Pons (tissue), 1 donor: ENCODE data around the gene NUFIP2.
"Not testable (repeated sequence)": the region's sequence is repeated elsewhere in the genome, so short reads cannot be mapped to it uniquely, and the experiment has no call there.

Source experiments
- DNase-seq: peaks from one replicate; pipeline ENCODE4 v3.0.0-alpha.2; 2016; ENCODE audit warnings: low spot score

NUFIP2 gene

GRCh38 chr17:29279397-29280070 lies 14.4 kb downstream of the NUFIP2 start:
- no peak for DNase-seq

GRCh38 chr17:29278692-29279091 lies 15.3 kb downstream of the NUFIP2 start:
- DNase-seq: no peak

GRCh38 chr17:29273924-29274323 lies 20.0 kb downstream of the NUFIP2 start:
- no peak for DNase-seq

- DNase-seq: not testable (repeated sequence)
These were observed 22.0 kb downstream of the NUFIP2 start for GRCh38 chr17:29271980-29272379.

DNA sequence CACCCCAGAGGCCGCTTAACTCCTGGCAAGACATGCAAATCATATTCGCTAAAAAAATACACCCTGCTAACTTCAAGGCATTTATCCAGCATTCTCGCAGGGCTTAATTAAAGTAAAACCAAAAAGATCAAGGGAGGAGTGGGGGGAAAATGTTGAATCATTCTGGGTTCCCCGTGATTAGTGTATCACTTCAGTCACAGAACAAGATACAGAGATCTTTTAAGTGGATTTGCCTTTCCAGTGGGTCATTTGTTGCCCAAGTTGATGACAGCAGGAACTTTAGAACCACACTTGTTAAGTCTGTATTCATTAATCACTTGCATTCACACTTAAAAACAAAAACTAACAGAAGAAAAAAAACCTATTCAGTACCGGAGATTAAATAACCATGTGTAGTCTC lies 30.0 kb downstream of the NUFIP2 start:
- DNase-seq: no peak

GRCh38 chr17:29257756-29258155 lies 36.2 kb downstream of the NUFIP2 start:
- no peak for DNase-seq

GRCh38 chr17:29256735-29257466 lies 37.0 kb downstream of the NUFIP2 start:
- DNase-seq: no peak

- DNase-seq: no peak
These were observed 37.9 kb downstream of the NUFIP2 start for GRCh38 chr17:29255926-29256522.

DNA sequence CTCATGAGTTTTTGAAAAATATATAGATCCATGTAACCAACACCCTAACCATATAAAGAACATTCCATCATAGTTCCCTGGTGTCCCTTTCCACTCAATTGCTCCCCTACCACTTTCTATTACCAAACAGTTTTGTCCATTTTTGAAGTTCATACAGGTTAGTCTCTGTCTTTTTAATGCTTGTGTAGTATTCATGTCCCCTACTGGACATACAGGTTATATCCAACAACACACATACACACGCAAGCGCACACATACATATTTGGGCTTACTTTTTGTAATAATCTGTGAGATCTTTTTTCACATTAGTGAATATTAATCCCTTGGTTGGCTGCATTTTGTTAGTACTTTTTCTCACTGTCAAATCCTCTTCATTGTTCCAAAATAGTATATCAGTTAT lies 40.9 kb downstream of the NUFIP2 start:
- DNase-seq: no peak

DNA sequence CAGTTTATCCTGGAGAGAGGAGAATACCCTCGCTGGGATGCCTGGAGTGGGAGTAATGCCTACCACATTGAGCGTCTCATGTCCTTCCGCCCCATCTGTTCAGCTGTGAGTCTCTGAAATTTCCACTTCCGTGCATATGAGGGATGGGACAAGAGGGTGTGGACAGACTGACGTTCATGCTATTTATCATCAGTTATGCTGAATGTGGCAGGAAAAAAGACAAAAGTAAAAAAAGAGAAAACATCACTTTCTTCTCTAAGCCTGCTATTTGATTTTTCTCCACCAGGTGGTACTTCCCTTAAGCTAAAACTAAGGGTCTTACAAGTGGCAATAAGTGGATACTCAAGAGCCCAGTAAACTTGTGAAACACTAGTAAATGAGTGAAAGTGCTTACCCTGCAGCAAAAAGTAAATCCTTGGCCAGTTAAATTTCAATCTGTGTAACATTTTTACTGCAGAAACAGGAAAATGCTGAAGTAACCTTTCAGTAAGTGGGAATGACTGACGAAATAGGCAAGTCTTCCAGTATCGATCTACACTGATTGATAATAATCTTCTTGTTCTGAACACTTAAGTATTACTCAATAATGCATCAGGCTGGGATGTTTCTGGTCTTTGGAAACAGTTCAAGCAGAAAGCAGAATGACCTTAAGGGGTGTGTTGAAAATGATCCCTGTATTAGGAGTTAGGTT lies 41.7 kb downstream of the NUFIP2 start:
- no peak for DNase-seq

DNA sequence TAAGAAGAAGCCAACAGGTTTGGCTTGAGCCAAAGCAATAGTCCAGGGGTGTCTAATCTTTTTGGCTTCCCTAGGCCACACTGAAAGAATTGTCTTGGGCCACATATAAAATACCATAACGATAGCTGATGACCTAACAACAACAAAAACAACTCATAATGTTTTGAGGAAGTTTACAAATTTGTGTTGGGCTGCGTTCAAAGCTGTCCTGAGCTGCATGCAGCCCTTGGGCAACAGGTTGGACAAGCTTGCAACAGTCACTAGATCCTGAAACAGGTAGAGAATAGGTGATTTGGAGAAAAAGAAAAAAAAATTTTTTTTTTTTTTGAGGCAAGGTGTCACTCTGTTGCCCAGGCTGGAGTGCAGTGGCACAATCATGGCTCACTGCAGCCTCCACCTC lies 42.8 kb downstream of the NUFIP2 start:
- DNase-seq: no peak

- DNase-seq: no peak
These were observed 43.3 kb downstream of the NUFIP2 start for GRCh38 chr17:29250666-29251065.

DNA sequence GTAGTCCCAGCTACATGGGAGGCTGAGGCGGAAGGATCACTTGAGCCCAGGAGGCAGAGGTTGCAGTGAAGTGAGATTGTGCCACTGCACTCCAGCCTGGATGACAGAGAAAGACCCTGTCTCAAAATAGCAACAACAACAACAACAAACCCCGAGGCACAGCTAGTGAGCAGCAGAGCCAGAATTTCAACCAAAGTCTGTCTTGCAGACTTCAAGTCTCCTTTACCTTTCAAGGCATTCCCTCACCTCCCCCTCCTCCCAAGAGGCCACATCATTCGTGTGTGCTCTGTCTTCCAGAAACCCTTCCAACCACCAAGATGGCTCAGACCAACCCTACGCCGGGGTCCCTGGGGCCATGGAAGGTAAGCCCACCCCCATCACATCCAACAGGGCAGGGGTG lies 45.1 kb downstream of the NUFIP2 start:
- DNase-seq: no peak

DNA sequence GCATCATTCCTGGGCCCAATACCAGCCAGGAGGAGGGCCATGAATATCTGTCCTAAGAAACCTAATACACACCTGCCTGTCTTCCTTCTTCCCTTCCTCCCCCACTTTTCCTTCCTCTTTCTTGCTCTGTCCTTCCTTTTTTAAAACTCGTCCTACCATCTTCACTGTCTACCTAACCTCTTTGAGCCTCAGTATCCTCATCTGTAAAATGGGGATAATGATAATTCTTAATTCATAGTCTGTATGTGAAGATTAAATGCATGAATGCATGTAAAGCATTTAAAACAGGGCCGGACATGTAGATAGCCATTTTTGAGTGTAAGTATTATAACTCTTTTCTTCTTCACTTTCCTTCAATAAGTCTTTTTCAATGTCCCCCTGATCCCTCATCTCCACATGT lies 46.7 kb downstream of the NUFIP2 start:
- DNase-seq: no peak

DNA sequence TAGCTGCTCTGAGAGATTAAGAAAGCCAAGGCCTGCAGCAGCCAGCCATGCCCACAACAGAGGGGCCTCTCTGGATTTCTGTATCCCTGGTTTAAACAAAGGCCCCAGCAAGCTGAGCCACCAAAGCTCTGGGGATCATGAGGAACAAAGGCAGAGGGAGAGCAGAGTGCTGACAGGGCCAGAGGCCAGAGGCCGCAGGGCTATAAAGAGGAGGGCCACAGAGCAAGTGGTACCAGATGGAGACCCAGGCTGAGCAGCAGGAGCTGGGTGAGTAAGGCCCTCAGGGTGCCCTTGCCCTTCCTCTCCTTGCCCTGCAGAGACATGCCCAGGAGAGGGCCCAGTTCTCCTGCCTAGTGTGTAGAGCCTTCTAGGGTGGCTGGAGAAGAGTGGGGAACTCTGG lies 47.3 kb downstream of the NUFIP2 start, which contains the start of gene CRYBA1:
TSS of gene CRYBA1 (plus strand) at position 232 of the 400 bp plus-strand sequence. CDS start at position 237, 5 bp downstream.
- DNase-seq: no peak

DNA sequence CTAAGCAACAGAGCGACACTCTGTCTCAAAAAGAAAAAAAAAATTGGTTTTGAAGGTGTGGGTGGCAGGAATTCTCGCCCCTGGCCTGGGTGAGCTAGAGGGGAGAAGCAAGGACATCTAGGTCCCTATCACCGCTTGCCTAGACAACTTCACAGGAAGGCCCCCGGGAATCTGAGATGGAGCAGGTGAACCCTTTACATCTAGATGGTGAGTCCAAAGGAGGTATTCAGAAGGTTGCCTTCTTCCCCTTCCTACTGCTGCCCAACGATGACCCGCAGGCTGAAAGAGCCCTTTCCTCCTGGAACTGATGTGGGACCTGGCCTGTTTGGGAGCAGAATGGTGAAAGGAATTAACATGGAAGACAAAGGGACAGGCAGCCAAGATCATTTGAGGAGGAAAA lies 48.5 kb downstream of the NUFIP2 start:
- no peak for DNase-seq

- DNase-seq: no peak
These were observed 50.2 kb downstream of the NUFIP2 start for GRCh38 chr17:29243792-29244191.

DNA sequence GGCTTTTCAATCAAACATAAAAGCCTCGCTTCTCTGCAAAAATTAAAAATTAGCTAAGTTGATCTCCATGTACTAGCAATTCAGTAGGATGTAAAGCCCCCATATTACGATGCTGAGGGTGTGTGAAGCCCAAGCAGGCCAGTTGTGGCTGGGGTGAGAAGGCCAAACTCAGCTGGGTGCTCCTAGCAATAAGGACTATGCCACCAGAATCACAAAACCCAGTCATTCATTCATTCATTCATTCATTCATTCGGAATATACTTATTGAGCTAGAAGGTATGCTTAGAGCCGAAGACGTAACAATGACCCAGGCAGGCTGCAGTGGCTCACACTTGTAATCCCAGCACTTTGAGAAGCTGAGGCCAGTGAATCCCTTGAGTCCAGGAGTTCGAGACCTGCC lies 51.2 kb downstream of the NUFIP2 start:
- no peak for DNase-seq

DNA sequence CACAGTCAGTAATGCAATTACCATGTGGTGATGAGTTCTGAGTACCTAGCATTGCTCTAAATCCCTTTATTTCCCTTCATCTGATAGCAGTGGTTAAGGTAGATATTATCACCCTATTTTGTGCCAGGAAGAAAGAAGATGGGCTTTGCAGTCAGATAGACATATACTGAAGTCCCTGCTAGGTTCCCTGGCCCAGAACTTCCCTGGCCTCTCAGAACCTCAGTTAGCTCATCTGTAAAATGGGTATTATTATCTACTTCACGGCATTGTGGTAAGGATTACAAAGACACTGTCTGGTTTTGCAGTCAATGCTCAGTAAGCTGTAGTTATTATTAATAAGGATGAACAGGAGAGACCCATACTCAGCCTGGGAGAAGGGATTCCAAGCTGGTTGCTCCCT lies 51.9 kb downstream of the NUFIP2 start:
- DNase-seq: no peak

DNA sequence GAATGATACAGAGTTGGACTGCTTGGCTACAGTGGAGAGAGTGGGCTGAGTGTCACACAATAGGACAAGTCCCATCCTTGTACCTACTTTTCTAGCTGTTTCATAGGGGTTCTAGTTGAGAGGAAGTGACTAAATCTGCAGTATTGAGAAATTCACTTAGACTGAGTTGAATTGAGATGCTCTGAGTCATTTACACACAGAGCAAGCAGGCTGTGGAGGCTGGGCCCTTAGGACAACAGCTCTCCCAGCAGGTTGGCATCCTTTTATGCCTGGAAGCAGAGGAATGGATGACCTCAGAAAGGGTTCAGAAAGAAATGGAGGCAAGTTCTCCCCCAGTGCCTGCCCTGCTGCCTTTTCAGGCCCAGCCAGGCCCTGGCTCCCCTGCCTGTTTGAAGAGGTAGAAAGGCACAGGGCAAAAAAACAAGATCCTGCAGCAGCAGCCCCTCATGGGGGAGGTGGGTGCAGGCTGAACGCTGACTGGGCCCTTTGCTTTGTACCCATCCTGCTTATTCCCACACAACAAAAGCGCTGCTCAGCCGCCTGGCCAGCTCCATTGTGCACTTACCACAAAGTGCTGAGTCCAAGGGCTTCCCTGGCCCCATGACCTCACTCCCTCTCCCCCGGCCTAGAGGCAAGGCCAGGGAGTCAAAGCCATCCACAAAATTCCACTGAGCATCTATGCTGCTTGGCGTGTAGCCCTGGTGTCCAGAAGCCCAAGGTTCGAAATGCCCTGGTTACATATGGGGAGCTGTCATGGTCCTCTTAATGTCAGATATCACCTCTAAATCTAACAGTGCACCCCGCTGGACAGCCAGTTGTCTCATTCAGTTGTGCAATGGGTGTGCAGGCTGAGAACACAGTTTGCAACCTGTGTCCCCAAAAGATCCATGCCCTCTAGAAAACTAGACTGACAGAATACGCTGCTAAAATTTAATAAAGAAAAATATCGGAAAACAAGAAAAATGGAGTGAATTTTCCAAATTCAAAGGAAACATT lies 52.7 kb downstream of the NUFIP2 start:
- DNase-seq: peak; percentile 63

- DNase-seq: no peak
These were observed 53.5 kb downstream of the NUFIP2 start for GRCh38 chr17:29240477-29240876.
